CD1c-positive myeloid dendritic cell (primary cell): ENCODE measurements around the gene SELENOO.

Experiments used
- DNase-seq: peaks from one replicate; pipeline ENCODE4 v3.0.0-alpha.2; 2016; ENCODE audit errors: extremely low spot score

The SELENOO gene

DNA sequence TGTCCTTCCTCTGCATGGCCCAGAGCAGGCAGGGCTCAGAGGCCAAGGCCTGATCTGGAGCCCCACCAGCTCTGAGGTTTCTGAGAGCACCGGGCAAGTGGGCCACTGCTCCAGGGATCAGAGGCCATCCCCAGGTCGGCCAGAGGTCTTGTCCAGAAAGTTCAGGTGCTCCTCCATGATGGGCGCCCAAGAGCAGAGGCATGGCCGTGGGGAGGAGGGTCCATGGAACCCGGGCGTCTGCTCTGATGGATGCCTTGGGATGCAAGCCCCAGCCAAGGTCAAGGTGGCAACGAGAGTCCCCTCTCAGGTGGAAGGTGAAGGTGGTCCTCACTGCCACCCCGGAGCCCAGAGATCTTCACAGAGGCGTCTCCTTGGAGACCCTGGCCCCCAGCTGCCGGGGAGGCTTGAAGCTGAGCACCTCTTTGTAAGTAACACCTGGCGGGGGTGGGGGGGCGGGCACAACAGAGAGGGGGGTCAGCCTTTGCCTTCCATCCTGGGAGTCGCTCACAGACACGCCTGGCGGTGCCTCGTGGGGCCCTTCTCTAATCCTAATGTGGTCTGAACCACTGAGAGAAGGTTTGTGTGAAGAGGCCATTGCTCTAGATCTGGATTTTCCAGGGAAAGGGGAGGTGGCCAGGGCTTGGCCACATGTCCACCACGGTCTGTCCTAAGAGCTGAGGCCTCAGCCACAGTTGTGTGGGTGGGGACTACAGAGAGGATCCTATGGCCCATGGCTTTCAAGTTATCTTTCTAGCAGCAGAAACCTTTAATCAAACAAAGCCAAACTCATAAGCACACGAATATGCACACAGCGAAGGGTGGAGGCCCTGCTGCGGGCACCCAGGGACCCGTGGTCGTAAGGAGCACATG, 52.5 kb downstream of the SELENOO start:
- DNase-seq = no peak

- DNase-seq = no peak
Observed at GRCh38 chr22:50253941-50254340, 53.1 kb downstream of the SELENOO start.

GRCh38 chr22:50255099-50255498, 54.3 kb downstream of the SELENOO start:
- DNase-seq = no peak

GRCh38 chr22:50255607-50256006, 54.8 kb downstream of the SELENOO start:
- no peak for DNase-seq

DNA sequence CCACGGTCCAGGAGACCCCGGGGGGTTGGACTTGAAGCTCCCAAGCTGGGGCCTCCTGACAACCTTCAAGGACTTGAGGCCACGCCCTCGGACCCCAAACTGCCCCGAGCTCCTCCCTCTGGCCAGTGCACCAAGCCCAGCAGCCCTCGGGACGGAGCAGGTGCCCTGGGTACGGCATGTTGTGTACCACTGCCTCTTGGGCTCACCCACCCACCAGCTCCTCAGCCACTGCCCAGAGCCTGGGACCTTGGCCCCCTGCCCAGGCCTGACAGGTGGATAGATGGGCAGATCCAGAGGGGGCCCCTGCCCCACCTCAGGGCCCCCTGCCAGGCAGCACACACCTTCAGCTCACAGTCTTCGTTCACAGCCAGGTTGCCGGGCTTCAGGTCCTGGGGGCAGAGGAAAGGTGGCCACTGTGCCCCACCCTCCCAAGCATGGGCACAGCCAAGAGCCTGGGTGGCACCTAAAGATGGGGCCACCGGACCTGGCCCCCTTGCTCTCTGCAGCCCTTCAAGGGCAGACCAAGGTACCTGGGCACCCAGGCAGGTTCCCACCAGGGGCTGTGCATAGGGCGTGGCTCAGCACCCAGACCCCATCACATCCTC, 55.5 kb downstream of the SELENOO start:
- no peak for DNase-seq

- no peak for DNase-seq
Observed at GRCh38 chr22:50257041-50257440, 56.2 kb downstream of the SELENOO start.

DNA sequence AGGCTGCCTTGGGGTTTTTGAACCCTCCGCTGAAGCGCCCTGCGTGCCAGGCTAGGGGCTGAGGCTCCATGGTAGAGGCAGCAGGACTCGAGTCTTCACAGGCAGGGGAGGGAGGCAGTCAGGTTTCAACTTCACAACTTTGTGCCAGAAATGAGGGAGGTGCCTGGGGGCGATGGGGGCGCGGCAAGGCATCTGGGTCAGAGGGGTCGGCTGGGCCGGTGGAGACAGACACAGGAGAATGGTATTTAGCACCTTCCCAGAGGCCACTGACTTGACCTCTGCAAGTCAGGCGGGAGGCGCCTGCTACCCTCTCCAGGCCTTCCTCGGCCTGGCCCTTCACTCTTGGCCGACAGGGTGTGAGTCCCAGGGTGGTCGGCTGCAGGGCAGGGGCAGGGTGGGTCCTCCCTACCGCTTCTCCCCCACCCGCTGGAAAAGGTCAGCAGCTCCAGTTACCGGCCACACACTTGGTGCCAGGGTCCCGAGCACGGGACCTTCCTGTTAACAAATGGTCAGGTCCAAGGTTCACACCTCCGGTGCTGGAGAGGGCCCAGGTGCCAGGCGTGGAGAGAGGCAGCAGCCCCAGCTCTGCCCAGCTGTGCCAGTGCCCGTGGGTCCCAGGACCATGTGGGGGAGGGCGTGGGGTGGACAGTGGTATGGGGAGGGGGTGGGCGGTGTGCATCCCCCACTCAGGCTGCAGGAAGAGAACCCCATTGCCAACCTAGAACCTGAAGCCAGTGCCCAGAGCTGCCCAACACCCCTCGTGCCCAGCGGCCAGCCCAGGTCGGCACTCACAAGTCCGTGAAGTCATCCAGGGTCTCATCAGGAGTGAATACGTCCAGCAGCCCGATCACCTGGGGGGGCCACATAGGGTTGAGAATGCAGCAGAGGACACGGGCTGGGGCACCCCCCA, 56.9 kb downstream of the SELENOO start:
- no peak for DNase-seq

- no peak for DNase-seq
Observed at GRCh38 chr22:50258361-50259292, 57.8 kb downstream of the SELENOO start.

GRCh38 chr22:50259302-50259701, 58.5 kb downstream of the SELENOO start:
- DNase-seq = no peak

DNA sequence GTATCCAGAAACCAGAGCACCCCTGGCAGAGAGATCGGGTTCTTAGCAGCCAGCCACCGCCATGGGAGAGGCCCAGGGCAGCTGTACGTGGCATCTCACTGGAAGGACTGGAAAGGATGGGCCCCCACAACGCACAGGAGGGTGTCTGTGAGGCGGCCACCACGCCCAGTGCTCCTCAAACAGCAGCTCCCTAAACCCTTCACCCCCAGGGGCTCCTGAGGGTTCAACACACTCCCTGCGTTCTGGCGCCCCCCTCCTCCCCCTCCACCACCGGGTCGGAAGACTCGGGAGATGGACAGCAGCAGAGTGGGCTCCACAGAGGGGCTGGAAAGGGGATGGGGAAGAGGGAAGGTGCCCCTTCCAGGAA, 59.6 kb downstream of the SELENOO start:
- no peak for DNase-seq

DNA sequence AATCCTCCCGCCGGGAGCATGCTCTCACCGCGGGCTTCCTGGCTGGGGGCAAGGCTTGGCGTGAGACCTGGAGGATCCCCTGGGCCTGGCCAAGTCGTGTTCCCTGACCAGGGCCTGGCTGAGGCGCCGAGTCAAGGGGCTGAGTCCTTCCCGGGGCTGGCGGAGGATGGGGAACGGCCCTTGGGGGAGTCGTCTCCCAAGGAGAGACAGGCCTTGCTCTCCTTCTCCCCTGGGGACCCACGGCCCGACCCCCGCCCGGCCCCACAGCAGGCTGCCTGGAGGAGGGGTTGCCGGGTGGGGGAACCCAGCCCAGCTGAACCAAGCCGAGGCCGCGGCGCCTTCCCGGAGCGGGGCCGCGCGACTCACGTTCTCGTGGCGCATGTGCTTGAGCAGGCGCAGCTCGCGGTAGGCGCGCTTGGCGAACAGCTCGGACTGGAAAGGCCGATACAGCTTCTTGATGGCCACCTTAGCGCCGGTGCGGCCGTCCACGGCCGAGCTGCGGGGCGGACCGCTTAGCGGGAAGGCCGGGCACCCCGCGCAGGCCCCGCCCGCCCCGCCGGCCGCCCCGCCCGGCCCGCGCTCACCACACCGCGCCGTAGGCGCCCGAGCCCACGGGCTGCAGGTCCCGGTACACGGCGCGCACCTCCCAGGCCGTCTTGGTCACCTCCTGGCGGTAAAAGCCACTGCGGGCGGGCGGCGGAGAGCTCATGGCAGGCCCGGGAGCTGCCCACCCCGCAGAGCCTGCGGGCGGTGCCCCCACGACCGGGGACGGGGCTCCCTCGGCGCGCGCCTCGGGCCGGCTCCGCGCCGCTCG, 60.2 kb downstream of the SELENOO start:
- peak; percentile 44 for DNase-seq

- DNase-seq = no peak
Observed at GRCh38 chr22:50261615-50262459, 61.0 kb downstream of the SELENOO start, which contains the start of gene MAPK12. Gene MAPK12, minus strand, starts transcription at chr22:50261683. Its CDS starts 174 bp downstream, at chr22:50261509.

- DNase-seq = no peak
Observed at GRCh38 chr22:50262460-50262911, 61.7 kb downstream of the SELENOO start.

DNA sequence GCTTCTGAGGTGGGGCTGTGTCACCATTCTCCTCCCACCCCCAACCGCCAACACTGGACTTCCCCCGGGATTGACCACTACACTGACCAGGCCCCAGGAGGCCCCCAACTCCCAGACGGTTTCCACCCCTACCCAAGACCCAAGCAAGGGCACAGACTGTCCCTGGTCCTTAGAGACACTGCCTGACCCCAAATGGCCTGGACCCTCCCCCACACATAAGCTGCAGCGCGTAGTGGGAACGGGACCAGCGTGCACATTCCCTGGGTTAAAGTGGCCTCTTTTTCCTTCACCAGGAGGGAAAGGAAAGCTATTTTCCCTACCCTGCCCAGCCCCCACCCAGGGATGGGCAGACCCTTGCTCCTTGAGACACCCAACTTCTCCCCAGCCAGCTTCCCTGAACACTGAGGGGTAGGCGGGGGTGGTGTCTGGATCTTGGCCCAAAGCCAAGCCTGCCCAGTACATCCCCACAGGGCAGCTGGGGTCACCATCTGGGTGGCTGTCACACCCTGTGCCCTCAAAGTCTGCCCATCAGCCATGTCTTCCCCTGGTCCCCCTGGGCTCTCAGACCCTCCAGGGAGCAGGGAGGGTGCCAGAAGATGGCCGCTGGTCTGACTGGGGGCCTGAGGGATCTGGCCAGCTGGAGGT, 62.3 kb downstream of the SELENOO start:
- DNase-seq = no peak

- no peak for DNase-seq
Observed at GRCh38 chr22:50264104-50264745, 63.4 kb downstream of the SELENOO start.

- DNase-seq = no peak
Observed at GRCh38 chr22:50264946-50265669, 64.3 kb downstream of the SELENOO start.

GRCh38 chr22:50266994-50267393, 66.2 kb downstream of the SELENOO start:
- DNase-seq = no peak
